ENCODE data around the gene TTC7B. TPM values are rescaled to one million over a fixed set of nuclear protein-coding genes. Genes with fewer than 3 reads are reported as not detected.

TTC7B gene
- total and polyA plus RNA-seq, 2 of the 8 experiments (the other 6 are each of a cell fraction or from before 2014, with no cell fraction given): 23.7 to 34.0 TPM

DNA sequence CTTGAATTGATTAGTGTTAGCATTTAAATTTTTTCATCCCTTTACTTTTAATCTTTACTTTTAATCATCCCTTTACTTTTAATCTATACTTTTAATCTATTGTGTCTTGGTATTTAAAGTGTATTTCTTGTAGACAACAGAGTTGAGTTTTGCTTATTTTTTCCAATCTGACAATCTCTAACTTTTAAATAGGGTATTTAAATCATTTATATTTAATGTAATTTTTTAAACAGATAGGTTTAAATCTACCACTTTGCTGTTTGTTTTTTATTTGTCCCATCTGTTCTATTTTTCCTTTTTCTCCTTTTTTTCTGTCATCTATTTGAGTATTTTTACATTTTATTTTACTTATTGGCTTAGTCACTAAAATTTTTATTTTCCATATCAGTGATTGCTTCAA lies 68.3 kb downstream of the TTC7B start:
- Histone ChIP-seq H3K4me2 (ENCODE audit: insufficient read depth in 1 of 2, low read depth in 2 of 2, low read length in 2 of 2) (no peak overlapping the region), H3K27me3 (replicated peaks in 1 of 4; ENCODE audit: control insufficient read depth in 3 of 4, extremely low read depth in 1 of 4, insufficient read depth in 3 of 4, low read length in 3 of 4) (no peaks in the 10 kb centered on the region), H4K91ac (replicated peaks; ENCODE audit: insufficient read length, low read length) (no peak overlapping the region), H3K18ac (ENCODE audit: extremely low read depth, low read length) (no peak overlapping the region), H3K4me3 (ENCODE audit: extremely low read depth in 1 of 4, insufficient read depth in 2 of 4, low read depth in 3 of 4, low read length in 4 of 4) (no peak overlapping the region), H4K20me1 (replicated peaks in 1 of 2; ENCODE audit: control insufficient read depth in 1 of 2, insufficient read depth in 2 of 2, low read length in 2 of 2) (peaks cover 0 to 1% of the 10 kb centered on the region in 2 experiments), H3K79me2 (ENCODE audit: control insufficient read depth in 1 of 2, insufficient read depth in 2 of 2, low read length in 2 of 2) (no peaks in the 10 kb centered on the region), H2AK5ac (ENCODE audit: low read depth, low read length) (no peak overlapping the region), H2BK5ac (ENCODE audit: low read depth, low read length) (no peak overlapping the region), H2BK12ac (ENCODE audit: low read depth, low read length) (no peak overlapping the region), H2AFZ (ENCODE audit: low read length) (no peak overlapping the region), H3K4ac (replicated peaks; ENCODE audit: insufficient read length, low read depth, low read length) (no peak overlapping the region), H3K23ac (ENCODE audit: insufficient read length) (no peak overlapping the region), H3K27ac (ENCODE audit: low read depth, low read length) (no peak overlapping the region), H3K36me3 (ENCODE audit: control insufficient read depth in 2 of 4, insufficient read depth in 4 of 4, low read length in 3 of 4) (no peaks in the 10 kb centered on the region), H3K79me1 (ENCODE audit: low read depth, low read length) (no peaks in the 10 kb centered on the region), H3K23me2 (ENCODE audit: low read depth, low read length) (no peaks in the 10 kb centered on the region), H3K9ac (replicated peaks in 1 of 4; ENCODE audit: extremely low read depth in 1 of 4, low read depth in 3 of 4, low read length in 3 of 4) (no peak overlapping the region), H2BK20ac (ENCODE audit: low read length) (no peak overlapping the region), H3K56ac (replicated peaks; ENCODE audit: insufficient read length, low read depth, low read length) (no peak overlapping the region), H3K9me3 (ENCODE audit: insufficient read depth in 2 of 2, low read depth in 1 of 2, low read length in 1 of 2) (0 out of 4 replicates have a peak, but pooled peaks cover 0 to 2% of the 10 kb centered on the region in 2 experiments), H2BK120ac (replicated peaks; ENCODE audit: low read depth, low read length) (no peak overlapping the region), H3K4me1 (replicated peaks in 1 of 4; ENCODE audit: control insufficient read depth in 3 of 4, insufficient read depth in 4 of 4, low read length in 3 of 4) (no peaks in the 10 kb centered on the region), H4K5ac (ENCODE audit: insufficient read length, low read depth, low read length) (no peak overlapping the region), H3K14ac (ENCODE audit: insufficient read length) (no peak overlapping the region), H2BK15ac (ENCODE audit: low read length) (no peak overlapping the region), H4K8ac (ENCODE audit: extremely low read depth, insufficient read depth, low read length) (no peak overlapping the region)
- DNase-seq (ENCODE audit: low read depth in 1 of 2, low spot score in 2 of 2): no peak
- no peak for FAIRE-seq
- ChIA-PET CTCF (ENCODE audit: partially characterized antibody) (interaction anchor here (1.3 to 1.5 kb wide), 2 partner anchors 9 to 14 kb away, joined by 5 to 7 read pairs; no protein-coding TSS in a partner anchor), POLR2A (ENCODE audit: partially characterized antibody) (no interaction called here)
- TF ChIP-seq SIN3A (conservative IDR thresholded peaks at IDR 0.05 in 1 of 2, IDR thresholded peaks at IDR 0.05 in 1 of 2; ENCODE audit: low read depth in 1 of 2, low read length in 2 of 2) (no peak), ASH2L (IDR thresholded peaks at IDR 0.05; ENCODE audit: low read length) (no peak), SIX5 (IDR thresholded peaks at IDR 0.05; ENCODE audit: low read depth, low read length) (no peak), RAD21 (IDR thresholded peaks at IDR 0.05 in 1 of 2, conservative IDR thresholded peaks at IDR 0.05 in 1 of 2; ENCODE audit: low read depth in 2 of 2, low read length in 2 of 2) (no peak), NRF1 (IDR thresholded peaks at IDR 0.05; ENCODE audit: low read depth, low read length) (no peak), NANOG (IDR thresholded peaks at IDR 0.05; ENCODE audit: insufficient read depth, low read depth, low read length, poor library complexity, severe bottlenecking) (no peak), EGR1 (IDR thresholded peaks at IDR 0.05; ENCODE audit: borderline replicate concordance, low read depth, low read length) (no peak), POLR2AphosphoS5 (IDR thresholded peaks at IDR 0.05; ENCODE audit: low read depth, low read length) (no peak), HDAC6 (IDR thresholded peaks at IDR 0.05; ENCODE audit: low read depth, low read length) (no peak), KDM4A (IDR thresholded peaks at IDR 0.05; ENCODE audit: low read depth, low read length, severe bottlenecking) (no peak), TEAD4 (IDR thresholded peaks at IDR 0.05; ENCODE audit: low read depth, low read length) (no peak), CTBP2 (IDR thresholded peaks at IDR 0.05; ENCODE audit: borderline replicate concordance, insufficient read depth, insufficient read length, low read length) (no peak), EZH2 (IDR thresholded peaks at IDR 0.05; ENCODE audit: low read depth, low read length, severe bottlenecking) (no peak), POLR2A (IDR thresholded peaks at IDR 0.05; ENCODE audit: control extremely low read depth in 1 of 2, low read depth in 2 of 2, low read length in 2 of 2) (no peak)
- TF ChIP-seq, protein P1, sequence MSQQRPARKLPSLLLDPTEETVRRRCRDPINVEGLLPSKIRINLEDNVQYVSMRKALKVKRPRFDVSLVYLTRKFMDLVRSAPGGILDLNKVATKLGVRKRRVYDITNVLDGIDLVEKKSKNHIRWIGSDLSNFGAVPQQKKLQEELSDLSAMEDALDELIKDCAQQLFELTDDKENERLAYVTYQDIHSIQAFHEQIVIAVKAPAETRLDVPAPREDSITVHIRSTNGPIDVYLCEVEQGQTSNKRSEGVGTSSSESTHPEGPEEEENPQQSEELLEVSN (IDR thresholded peaks at IDR 0.05): no peak
